ENCODE results near the gene MYT1.
"Not testable (repeated sequence)": the region's sequence is repeated elsewhere in the genome, so short reads cannot be mapped to it uniquely, and the experiment has no call there.

MYT1 gene

GRCh38 chr20:64269604-64270411 lies 105.6 kb downstream of the MYT1 start:
- no peak for DNase-seq (ENCODE audit: low read depth in 2 of 2)

GRCh38 chr20:64271636-64272035 lies 107.4 kb downstream of the MYT1 start:
- no peak for DNase-seq (ENCODE audit: low read depth in 2 of 2)

- no peak for DNase-seq (ENCODE audit: low read depth in 2 of 2)
These were observed 108.9 kb downstream of the MYT1 start for GRCh38 chr20:64273109-64273508.

GRCh38 chr20:64276817-64277216 lies 112.6 kb downstream of the MYT1 start:
- DNase-seq (ENCODE audit: low read depth in 2 of 2) = no peak

GRCh38 chr20:64277571-64278316 lies 113.5 kb downstream of the MYT1 start:
- no peak for DNase-seq (ENCODE audit: low read depth in 2 of 2)

- no peak for DNase-seq (ENCODE audit: low read depth in 2 of 2)
These were observed 114.0 kb downstream of the MYT1 start for GRCh38 chr20:64278317-64278681.

- no peak for DNase-seq (ENCODE audit: low read depth in 2 of 2)
These were observed 115.7 kb downstream of the MYT1 start for GRCh38 chr20:64279826-64280459.

- DNase-seq (ENCODE audit: low read depth in 2 of 2) = no peak
These were observed 116.2 kb downstream of the MYT1 start for GRCh38 chr20:64280460-64280843.

GRCh38 chr20:64283646-64284045 lies 119.4 kb downstream of the MYT1 start:
- no peak for DNase-seq (ENCODE audit: low read depth in 2 of 2)

- DNase-seq (ENCODE audit: low read depth in 2 of 2) = peak; percentile 37 to 46
These were observed 121.6 kb downstream of the MYT1 start for GRCh38 chr20:64285579-64286446.

GRCh38 chr20:64286447-64287263 lies 122.4 kb downstream of the MYT1 start:
- DNase-seq (ENCODE audit: low read depth in 2 of 2) = not testable (repeated sequence)

- not testable (repeated sequence) for DNase-seq (ENCODE audit: low read depth in 2 of 2)
These were observed 123.0 kb downstream of the MYT1 start for GRCh38 chr20:64287264-64287590.

All from stimulated activated CD8-positive, alpha-beta memory T cell treated with anti-CD3 and anti-CD28 coated beads, Interleukin-15, amount 100 ng/mL, for 4 hours (primary cell).